ENCODE results near the gene MAP2K1.

DNA sequence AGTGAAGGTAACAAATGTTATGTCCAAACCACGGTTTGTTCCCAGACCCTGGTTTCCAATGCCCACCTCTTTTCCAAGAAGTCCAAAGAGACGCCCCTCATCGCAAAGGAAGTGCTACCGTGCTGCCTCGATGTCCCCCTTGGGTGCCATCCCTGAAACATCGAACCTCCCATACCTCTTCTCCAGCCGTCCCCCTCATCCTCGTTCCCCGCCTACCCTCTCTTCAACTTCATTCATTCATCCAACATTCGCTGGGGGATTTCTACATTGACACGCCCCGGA lies 30.7 kb upstream of the MAP2K1 start:
- TF ChIP-seq EP300 (IDR thresholded peaks at IDR 0.05; ENCODE audit: borderline replicate concordance in 1 of 2, low read depth in 1 of 2, low read length in 1 of 2) (no peak), POLR2AphosphoS5 (IDR thresholded peaks at IDR 0.05; ENCODE audit: low read depth, low read length) (no peak), YY1 (IDR thresholded peaks at IDR 0.05; ENCODE audit: low read depth) (no peak), RAD21 (IDR thresholded peaks at IDR 0.05; ENCODE audit: low read length) (no peak), USF2 (IDR thresholded peaks at IDR 0.05; ENCODE audit: borderline replicate concordance, low read depth, low read length) (no peak)
- TF ChIP-seq, protein P1, sequence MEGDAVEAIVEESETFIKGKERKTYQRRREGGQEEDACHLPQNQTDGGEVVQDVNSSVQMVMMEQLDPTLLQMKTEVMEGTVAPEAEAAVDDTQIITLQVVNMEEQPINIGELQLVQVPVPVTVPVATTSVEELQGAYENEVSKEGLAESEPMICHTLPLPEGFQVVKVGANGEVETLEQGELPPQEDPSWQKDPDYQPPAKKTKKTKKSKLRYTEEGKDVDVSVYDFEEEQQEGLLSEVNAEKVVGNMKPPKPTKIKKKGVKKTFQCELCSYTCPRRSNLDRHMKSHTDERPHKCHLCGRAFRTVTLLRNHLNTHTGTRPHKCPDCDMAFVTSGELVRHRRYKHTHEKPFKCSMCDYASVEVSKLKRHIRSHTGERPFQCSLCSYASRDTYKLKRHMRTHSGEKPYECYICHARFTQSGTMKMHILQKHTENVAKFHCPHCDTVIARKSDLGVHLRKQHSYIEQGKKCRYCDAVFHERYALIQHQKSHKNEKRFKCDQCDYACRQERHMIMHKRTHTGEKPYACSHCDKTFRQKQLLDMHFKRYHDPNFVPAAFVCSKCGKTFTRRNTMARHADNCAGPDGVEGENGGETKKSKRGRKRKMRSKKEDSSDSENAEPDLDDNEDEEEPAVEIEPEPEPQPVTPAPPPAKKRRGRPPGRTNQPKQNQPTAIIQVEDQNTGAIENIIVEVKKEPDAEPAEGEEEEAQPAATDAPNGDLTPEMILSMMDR (IDR thresholded peaks at IDR 0.05) = no peak

Measured in SK-N-SH (cell line).